ENCODE results near the gene FLVCR2.

GRCh38 chr14:75614179-75614578 is 35.8 kb downstream of the FLVCR2 start:
- peak in 2 of 4 donors; percentile 15 to 36 for TF ChIP-seq EP300 (IDR thresholded peaks at IDR 0.05)
- no peak for TF ChIP-seq CTCF (IDR thresholded peaks at IDR 0.05)
